Measurements from ENCODE around the gene ARHGAP18.
A peak's percentile ranks its signal among the peaks of the same experiment; 100 is the strongest.

The ARHGAP18 gene

GRCh38 chr6:129644567-129645015, 65.4 kb downstream of the ARHGAP18 start:
- no peak overlapping the region for H3K4me3 ChIP-seq (replicated peaks in 1 of 2; ENCODE audit: low read depth in 2 of 2, low read length in 2 of 2)
- no peak for TF ChIP-seq CTCF (IDR thresholded peaks at IDR 0.05; ENCODE audit: low read depth, low read length)
- DNase-seq (ENCODE audit: low read depth in 2 of 2): peak; percentile 76 to 79

GRCh38 chr6:129643968-129644367, 66.0 kb downstream of the ARHGAP18 start:
- no peak overlapping the region for H3K4me3 ChIP-seq (replicated peaks in 1 of 2; ENCODE audit: low read depth in 2 of 2, low read length in 2 of 2)
- no peak for TF ChIP-seq CTCF (IDR thresholded peaks at IDR 0.05; ENCODE audit: low read depth, low read length)

GRCh38 chr6:129643176-129643575, 66.8 kb downstream of the ARHGAP18 start:
- H3K4me3 ChIP-seq (replicated peaks in 1 of 2; ENCODE audit: low read depth in 2 of 2, low read length in 2 of 2): no peak overlapping the region
- no peak for DNase-seq (ENCODE audit: low read depth in 2 of 2)
- no peak for TF ChIP-seq CTCF (IDR thresholded peaks at IDR 0.05; ENCODE audit: low read depth, low read length)

More at GRCh38 chr6:129643968-129644367, 66.0 kb downstream of the ARHGAP18 start:
- peak in 1 of 2 donors; percentile 25 for DNase-seq (ENCODE audit: low read depth in 2 of 2)

- TF ChIP-seq CTCF (IDR thresholded peaks at IDR 0.05; ENCODE audit: low read depth, low read length): no peak
- DNase-seq (ENCODE audit: low read depth in 2 of 2): no peak
- no peak overlapping the region for H3K4me3 ChIP-seq (replicated peaks in 1 of 2; ENCODE audit: low read depth in 2 of 2, low read length in 2 of 2)
These were observed 67.7 kb downstream of the ARHGAP18 start for GRCh38 chr6:129642322-129642721.

GRCh38 chr6:129641344-129641743, 68.6 kb downstream of the ARHGAP18 start:
- TF ChIP-seq CTCF (IDR thresholded peaks at IDR 0.05; ENCODE audit: low read depth, low read length): no peak
- peak; percentile 71 to 72 for DNase-seq (ENCODE audit: low read depth in 2 of 2)
- no peak overlapping the region for H3K4me3 ChIP-seq (replicated peaks in 1 of 2; ENCODE audit: low read depth in 2 of 2, low read length in 2 of 2)

- no peak for TF ChIP-seq CTCF (IDR thresholded peaks at IDR 0.05; ENCODE audit: low read depth, low read length)
- H3K4me3 ChIP-seq (replicated peaks in 1 of 2; ENCODE audit: low read depth in 2 of 2, low read length in 2 of 2): no peak overlapping the region
- no peak for DNase-seq (ENCODE audit: low read depth in 2 of 2)
These were observed 71.3 kb downstream of the ARHGAP18 start for GRCh38 chr6:129638686-129639085.

- no peak overlapping the region for H3K4me3 ChIP-seq (replicated peaks in 1 of 2; ENCODE audit: low read depth in 2 of 2, low read length in 2 of 2)
- no peak for TF ChIP-seq CTCF (IDR thresholded peaks at IDR 0.05; ENCODE audit: low read depth, low read length)
- peak; percentile 78 to 92 for DNase-seq (ENCODE audit: low read depth in 2 of 2)
These were observed 71.8 kb downstream of the ARHGAP18 start for GRCh38 chr6:129638055-129638684.
